Tibial nerve (tissue), 4 donors: Measurements from ENCODE around the gene TMEM212. TPM values are rescaled to one million over a fixed set of nuclear protein-coding genes. Genes with fewer than 3 reads are reported as not detected.

Experiments used
- DNase-seq, 2 donors: peaks; one replicate each; pipeline ENCODE4 v3.0.0-alpha.2; 2019; ENCODE audit warnings: low spot score in 2 of 2
- H3K27ac ChIP-seq, 4 donors: fragments of 200-600 bp; sonication (generic) in 3 of 4; one replicate each; pipeline ENCODE4 v1.5.1; 2017 to 2019; ENCODE audit warnings: mild to moderate bottlenecking in 1 of 4
- H3K27me3 ChIP-seq, 2 donors: fragments of 200-600 bp; sonication (generic) in 1 of 2; one replicate each; pipeline versions ENCODE4 v1.5.1 to v1.6.0; 2017 to 2019
- H3K36me3 ChIP-seq, 3 donors: fragments of 200-600 bp; sonication (generic); one replicate each; pipeline ENCODE4 v1.5.1; 2018 to 2019
- H3K4me1 ChIP-seq, 4 donors: fragments of 200-600 bp; sonication (generic) in 3 of 4; one replicate each; pipeline ENCODE4 v1.5.1; 2017 to 2019
- H3K4me3 ChIP-seq, 4 donors: fragments of 200-600 bp; sonication (generic) in 3 of 4; one replicate each; pipeline ENCODE4 v1.5.1; 2017 to 2019; ENCODE audit warnings: mild to moderate bottlenecking in 1 of 4, moderate library complexity in 1 of 4
- H3K9me3 ChIP-seq, 4 donors: fragments of 200-600 bp; sonication (generic) in 3 of 4; one replicate each; pipeline ENCODE4 v1.5.1; 2017 to 2019
- CTCF ChIP-seq, 5 experiments: fragments of 200-600 bp in 3 of 5; fragments of 450-650 bp in 2 of 5; sonication (generic) in 3 of 5; IDR thresholded peaks; one replicate each; pipeline ENCODE4 v1.5.1; 2016 to 2019; ENCODE audit warnings: antibody characterized with exemption in 5 of 5, mild to moderate bottlenecking in 3 of 5, moderate library complexity in 2 of 5
- EP300 ChIP-seq, 2 donors: sonication (generic); formaldehyde crosslinking; IDR thresholded peaks; one replicate each; pipeline ENCODE4 v1.6.1; 2017; ENCODE audit warnings: antibody characterized with exemption in 2 of 2, mild to moderate bottlenecking in 1 of 2
- POLR2A ChIP-seq, 2 donors: fragments of 450-650 bp; IDR thresholded peaks; one replicate each; pipeline ENCODE4 v1.6.1; 2017; ENCODE audit warnings: antibody characterized with exemption in 2 of 2, mild to moderate bottlenecking in 2 of 2, moderate library complexity in 2 of 2
- WGBS, 2 donors: methylation state at CpG; one replicate each; pipeline ENCODE4 v1.1.5; 2018; 5-methylcytosine and 5-hydroxymethylcytosine counted together
- total RNA-seq, 4 donors: library from RNA; depleted of rRNA; stranded (reverse); fragments of >200 nt; gene quantifications; one replicate each; pipeline ENCODE4 v1.1.0, GENCODE V29; 2016

TMEM212 gene
- not detected for total RNA-seq

- Histone ChIP-seq H3K4me1 (peaks cover 0 to 24% (median 4%) of the 10 kb centered on the region in 4 donors), H3K27ac (peak within 1 kb of the TSS in 2 of 4 donors; percentile 12 to 42), H3K4me3 (no peak within 1 kb of the TSS), H3K9me3 (no peaks in the 10 kb centered on the region), H3K36me3 (no peaks in the 10 kb centered on the region), H3K27me3 (no peaks in the 10 kb centered on the region)
- TF ChIP-seq CTCF (IDR thresholded peaks at IDR 0.05) (no peak), POLR2A (IDR thresholded peaks at IDR 0.05) (no peak), EP300 (IDR thresholded peaks at IDR 0.05) (no peak)
- 39 to 62% methylated on average over 5 of the region's 5 CpGs for WGBS, 2 donors
- DNase-seq = no peak
Observed at GRCh38 chr3:171842864-171843518, at the start of gene TMEM212. Gene TMEM212, plus strand, starts transcription at chr3:171843349. Its CDS starts 35 bp downstream, at chr3:171843384.

- peaks cover 0 to 32% (median 0%) of the 10 kb centered on the region in 4 donors for H3K4me1 ChIP-seq
- no peak for TF ChIP-seq EP300 (IDR thresholded peaks at IDR 0.05)
- TF ChIP-seq POLR2A (IDR thresholded peaks at IDR 0.05) = no peak
- no peak for TF ChIP-seq CTCF (IDR thresholded peaks at IDR 0.05)
- 95 to 97% methylated on average over 4 of the region's 4 CpGs for WGBS, 2 donors
- no peak overlapping the region for H3K27ac ChIP-seq
- H3K4me3 ChIP-seq = no peak overlapping the region
- H3K27me3 ChIP-seq = no peaks in the 10 kb centered on the region
- H3K9me3 ChIP-seq = no peaks in the 10 kb centered on the region
- no peaks in the 10 kb centered on the region for H3K36me3 ChIP-seq
- DNase-seq = no peak
Observed at GRCh38 chr3:171796625-171797264, 46.4 kb upstream of the TMEM212 start.

GRCh38 chr3:171797265-171797679, 45.9 kb upstream of the TMEM212 start:
- H3K36me3 ChIP-seq = no peaks in the 10 kb centered on the region
- no peaks in the 10 kb centered on the region for H3K27me3 ChIP-seq
- H3K4me3 ChIP-seq = no peak overlapping the region
- no peak for DNase-seq
- WGBS, 2 donors = 56% methylated on average over 1 of the region's 1 CpG
- H3K9me3 ChIP-seq = no peaks in the 10 kb centered on the region
- H3K27ac ChIP-seq = no peak overlapping the region
- TF ChIP-seq CTCF (IDR thresholded peaks at IDR 0.05) = no peak
- H3K4me1 ChIP-seq = peaks cover 0 to 32% (median 0%) of the 10 kb centered on the region in 4 donors

GRCh38 chr3:171797873-171798272, 45.3 kb upstream of the TMEM212 start:
- no peak for DNase-seq
- TF ChIP-seq POLR2A (IDR thresholded peaks at IDR 0.05) (no peak), CTCF (IDR thresholded peaks at IDR 0.05) (no peak), EP300 (IDR thresholded peaks at IDR 0.05) (no peak)
- no peak overlapping the region for H3K4me3 ChIP-seq
- no peaks in the 10 kb centered on the region for H3K36me3 ChIP-seq
- no peaks in the 10 kb centered on the region for H3K9me3 ChIP-seq
- no peak overlapping the region for H3K27ac ChIP-seq
- no peaks in the 10 kb centered on the region for H3K27me3 ChIP-seq
- 71 to 74% methylated on average over 3 of the region's 3 CpGs for WGBS, 2 donors
- peaks cover 0 to 28% (median 0%) of the 10 kb centered on the region in 4 donors for H3K4me1 ChIP-seq

GRCh38 chr3:171799501-171799900, 43.6 kb upstream of the TMEM212 start:
- H3K27me3 ChIP-seq = no peaks in the 10 kb centered on the region
- no peaks in the 10 kb centered on the region for H3K9me3 ChIP-seq
- peaks cover 0 to 34% (median 7%) of the 10 kb centered on the region in 4 donors for H3K4me1 ChIP-seq
- 92 to 97% methylated on average over 1 of the region's 1 CpG for WGBS, 2 donors
- TF ChIP-seq POLR2A (IDR thresholded peaks at IDR 0.05) = no peak
- TF ChIP-seq CTCF (IDR thresholded peaks at IDR 0.05) = no peak
- H3K27ac ChIP-seq = no peak overlapping the region
- no peak overlapping the region for H3K4me3 ChIP-seq
- H3K36me3 ChIP-seq = no peaks in the 10 kb centered on the region
- no peak for DNase-seq
